HepG2 (cell line): ENCODE results near the gene FTSJ1. TPM values are rescaled to one million over a fixed set of nuclear protein-coding genes. Genes with fewer than 3 reads are reported as not detected.

Experiments used
- ATF4 ChIP-seq, 2 experiments: fragments of 450-650 bp in 1 of 2; sonication (generic) in 1 of 2; formaldehyde crosslinking; IDR thresholded peaks; 2 replicates each; pipeline versions ENCODE4 v1.5.0 to v1.8.0; 2020 to 2022; ENCODE audit warnings: mild to moderate bottlenecking in 1 of 2, missing genetic modification reagents in 1 of 2
- BHLHE40 ChIP-seq: IDR thresholded peaks from 2 replicates; pipeline ENCODE4 v1.6.1; 2011; ENCODE audit warnings: low read length, improper control_type of control experiment
- DMTF1 ChIP-seq: sonication (generic); formaldehyde crosslinking; IDR thresholded peaks from 2 replicates; pipeline ENCODE4 v1.4.0; 2020; ENCODE audit warnings: mild to moderate bottlenecking, missing genetic modification reagents
- FOXO1 ChIP-seq: sonication (generic); formaldehyde crosslinking; IDR thresholded peaks from 2 replicates; pipeline ENCODE4 v1.4.0; 2020; ENCODE audit warnings: missing genetic modification reagents
- GTF3A ChIP-seq: sonication (generic); formaldehyde crosslinking; conservative IDR thresholded peaks from 2 replicates; pipeline ENCODE4 v1.4.0; 2020; ENCODE audit warnings: mild to moderate bottlenecking, missing genetic modification reagents
- HIC2 ChIP-seq: sonication (generic); formaldehyde crosslinking; IDR thresholded peaks from 2 replicates; pipeline ENCODE4 v1.9.0; 2022; ENCODE audit warnings: low read depth, missing genetic modification reagents
- HOXA7 ChIP-seq: sonication (generic); formaldehyde crosslinking; IDR thresholded peaks from 2 replicates; pipeline ENCODE4 v1.8.1; 2022; ENCODE audit warnings: mild to moderate bottlenecking, missing genetic modification reagents, moderate library complexity
- NONO ChIP-seq, 2 experiments: fragments of 450-650 bp in 1 of 2; sonication (generic) in 1 of 2; formaldehyde crosslinking in 1 of 2; IDR thresholded peaks in 1 of 2; conservative IDR thresholded peaks in 1 of 2; 2 replicates each; pipeline versions ENCODE4 v1.6.1 to v1.8.0; 2017 to 2022; ENCODE audit warnings: mild to moderate bottlenecking in 1 of 2, missing genetic modification reagents in 1 of 2, moderate library complexity in 1 of 2
- PAXIP1 ChIP-seq: sonication (generic); formaldehyde crosslinking; conservative IDR thresholded peaks from 2 replicates; pipeline ENCODE4 v1.4.0; 2020; ENCODE audit warnings: mild to moderate bottlenecking, missing genetic modification reagents, moderate library complexity
- SATB2 ChIP-seq: sonication (generic); formaldehyde crosslinking; IDR thresholded peaks from 2 replicates; pipeline ENCODE4 v1.5.0; 2020; ENCODE audit warnings: missing genetic modification reagents
- SIX4 ChIP-seq: sonication (generic); formaldehyde crosslinking; IDR thresholded peaks from 2 replicates; pipeline ENCODE4 v1.4.0; 2020; ENCODE audit warnings: missing genetic modification reagents
- SUZ12 ChIP-seq: fragments of 150-350 bp; IDR thresholded peaks from 2 replicates; pipeline ENCODE4 v1.6.1; 2014; ENCODE audit warnings: low read depth, low read length
- TBX2 ChIP-seq: sonication (generic); formaldehyde crosslinking; IDR thresholded peaks from 2 replicates; pipeline ENCODE4 v1.5.0; 2020; ENCODE audit warnings: missing genetic modification reagents, mild to moderate bottlenecking, borderline replicate concordance
- USF2 ChIP-seq, 2 experiments: sonication (generic) in 1 of 2; formaldehyde crosslinking in 1 of 2; IDR thresholded peaks; 2 replicates each; pipeline versions ENCODE4 v1.5.1 to v1.6.1; 2011 to 2020; ENCODE audit warnings: borderline replicate concordance in 1 of 2, low read depth in 1 of 2, low read length in 1 of 2, mild to moderate bottlenecking in 1 of 2, missing genetic modification reagents in 1 of 2, moderate library complexity in 1 of 2
- XBP1 ChIP-seq: sonication (generic); formaldehyde crosslinking; IDR thresholded peaks from 2 replicates; pipeline ENCODE4 v1.5.0; 2020; ENCODE audit warnings: missing genetic modification reagents
- ZFP36L1 ChIP-seq: sonication (generic); formaldehyde crosslinking; IDR thresholded peaks from 2 replicates; pipeline ENCODE4 v1.8.0; 2022; ENCODE audit warnings: mild to moderate bottlenecking, missing genetic modification reagents, moderate library complexity
- ZNF780A ChIP-seq: sonication (generic); formaldehyde crosslinking; IDR thresholded peaks from 2 replicates; pipeline ENCODE4 v1.8.0; 2022; ENCODE audit warnings: mild to moderate bottlenecking, missing genetic modification reagents, moderate library complexity
- polyA plus RNA-seq, 8 experiments: library from polyadenylated mRNA; depleted of rRNA in 3 of 8; stranded (reverse) in 7 of 8; unstranded in 1 of 8; fragments of >200 nt; fragmentation: Illumina TruSeq in 4 of 8; extraction: Trizol in 4 of 8; gene quantifications; 2 replicates each; pipeline versions ENCODE4 v1.2.1 to v1.2.3, GENCODE V29; 2011 to 2016; ENCODE audit warnings: low read depth in 4 of 8, missing spikeins in 1 of 8, mixed read lengths in 1 of 8; ENCODE audit not compliant: insufficient read depth in 1 of 8
- total RNA-seq, 5 experiments: library from RNA; depleted of rRNA; stranded (reverse); fragments of >200 nt; fragmentation: Illumina TruSeq; extraction: Trizol; gene quantifications; 2 replicates each; pipeline ENCODE4 v1.2.3, GENCODE V29; 2016; ENCODE audit warnings: low read depth in 1 of 5

The FTSJ1 gene
- total and polyA plus RNA-seq, 2 of the 13 experiments (the other 11 are each of a cell fraction or from before 2014, with no cell fraction given): 30.3 to 37.9 TPM

- TF ChIP-seq PAXIP1 (CRISPR knock-in tag) (no peak), FOXO1 (CRISPR knock-in tag) (no peak), USF2 (IDR thresholded peaks at IDR 0.05; ENCODE audit: low read depth, low read length) (no peak), USF2 (CRISPR knock-in tag; IDR thresholded peaks at IDR 0.05; ENCODE audit: borderline replicate concordance) (no peak; the same call in 1 of the 2 replicates), ATF4 (CRISPR knock-in tag; IDR thresholded peaks at IDR 0.05) (no peak; a peak in 1 of 4 replicates), SUZ12 (peak; percentile 43; the same call in 1 of the 2 replicates), GTF3A (CRISPR knock-in tag) (no peak), NONO (IDR thresholded peaks at IDR 0.05) (no peak), NONO (CRISPR knock-in tag; conservative IDR thresholded peaks at IDR 0.05) (peak; percentile 52; the same call in 1 of the 2 replicates), SIX4 (no peak), SATB2 (CRISPR knock-in tag) (no peak), HIC2 (CRISPR knock-in tag) (peak; percentile 34; the same call in 1 of the 2 replicates), ZFP36L1 (CRISPR knock-in tag) (no peak), XBP1 (CRISPR knock-in tag) (no peak), BHLHE40 (peak; percentile 25; the same call in 1 of the 2 replicates), HOXA7 (CRISPR knock-in tag) (no peak), ZNF780A (CRISPR knock-in tag) (no peak), TBX2 (CRISPR knock-in tag) (peak; percentile 47; the same call in 1 of the 2 replicates), DMTF1 (CRISPR knock-in tag) (no peak)
These were observed at the start of gene FTSJ1 (continued) for GRCh38 chrX:48475774-48476577.
